Measurements from ENCODE around the gene KLF13.
A peak's percentile ranks its signal among the peaks of the same experiment; 100 is the strongest.

The KLF13 gene

GRCh38 chr15:31326156-31326874, at the start of gene KLF13:
KLF13 (plus strand) TSS chr15:31326835; CDS start chr15:31327213, 378 bp downstream.
- peak; percentile 100 for DNase-seq (ENCODE audit: low spot score)

- peak; percentile 2 for DNase-seq (ENCODE audit: low spot score)
Measured at GRCh38 chr15:31277335-31278060, 49.1 kb upstream of the KLF13 start.

- peak; percentile 2 for DNase-seq (ENCODE audit: low spot score)
Measured at GRCh38 chr15:31278061-31278445, 48.6 kb upstream of the KLF13 start.

- no peak for DNase-seq (ENCODE audit: low spot score)
Measured at GRCh38 chr15:31278544-31279220, 48.0 kb upstream of the KLF13 start.

- no peak for DNase-seq (ENCODE audit: low spot score)
Measured at GRCh38 chr15:31279221-31280045, 47.2 kb upstream of the KLF13 start.

GRCh38 chr15:31280046-31280830, 46.4 kb upstream of the KLF13 start:
- DNase-seq (ENCODE audit: low spot score) = no peak

GRCh38 chr15:31280831-31281216, 45.8 kb upstream of the KLF13 start:
- no peak for DNase-seq (ENCODE audit: low spot score)

- no peak for DNase-seq (ENCODE audit: low spot score)
Measured at GRCh38 chr15:31283043-31283442, 43.6 kb upstream of the KLF13 start.

GRCh38 chr15:31285772-31286261, 40.8 kb upstream of the KLF13 start:
- no peak for DNase-seq (ENCODE audit: low spot score)

GRCh38 chr15:31291048-31291578, 35.5 kb upstream of the KLF13 start:
- DNase-seq (ENCODE audit: low spot score) = no peak

- DNase-seq (ENCODE audit: low spot score) = no peak
Measured at GRCh38 chr15:31292391-31293015, 34.1 kb upstream of the KLF13 start.

- no peak for DNase-seq (ENCODE audit: low spot score)
Measured at GRCh38 chr15:31293655-31294054, 33.0 kb upstream of the KLF13 start.

- no peak for DNase-seq (ENCODE audit: low spot score)
Measured at GRCh38 chr15:31294067-31294466, 32.6 kb upstream of the KLF13 start.

GRCh38 chr15:31295658-31296057, 31.0 kb upstream of the KLF13 start:
- DNase-seq (ENCODE audit: low spot score) = no peak

- DNase-seq (ENCODE audit: low spot score) = no peak
Measured at GRCh38 chr15:31296219-31296645, 30.4 kb upstream of the KLF13 start.

- no peak for DNase-seq (ENCODE audit: low spot score)
Measured at GRCh38 chr15:31296646-31297574, 29.7 kb upstream of the KLF13 start.

GRCh38 chr15:31297575-31298456, 28.8 kb upstream of the KLF13 start:
- no peak for DNase-seq (ENCODE audit: low spot score)

- no peak for DNase-seq (ENCODE audit: low spot score)
Measured at GRCh38 chr15:31298707-31299172, 27.9 kb upstream of the KLF13 start.

Data from GM03348 (cell line).